CD14-positive monocyte (primary cell): ENCODE measurements around the gene SCG3. TPM values are rescaled to one million over a fixed set of nuclear protein-coding genes. Genes with fewer than 3 reads are reported as not detected.
A peak's percentile ranks its signal among the peaks of the same experiment; 100 is the strongest.

Source experiments
- DNase-seq, 3 donors: peaks; one replicate each; pipeline ENCODE4 v3.0.0-alpha.2; 2011 to 2022
- H2AFZ ChIP-seq: 2 replicates; pipeline ENCODE4 v1.6.0; 2012; ENCODE audit warnings: mild to moderate bottlenecking, low read depth, low read length, inconsistent platforms; ENCODE audit not compliant: insufficient read depth, poor library complexity, severe bottlenecking
- H3K27ac ChIP-seq, 2 donors: 1 replicate in 1 of 2; 2 replicates in 1 of 2; pipeline ENCODE4 v1.5.1; 2012 to 2013; ENCODE audit warnings: low read length in 2 of 2, control low read depth in 1 of 2, inconsistent platforms in 1 of 2, low read depth in 1 of 2, mild to moderate bottlenecking in 1 of 2
- H3K27me3 ChIP-seq, 2 donors: one replicate each; pipeline versions ENCODE4 v1.6.0 to v1.6.1; 2011 to 2013; ENCODE audit warnings: low read length in 2 of 2; ENCODE audit not compliant: control insufficient read depth in 2 of 2, insufficient read depth in 2 of 2
- H3K36me3 ChIP-seq, 2 donors: replicated peaks in 1 of 2; 1 replicate in 1 of 2; 2 replicates in 1 of 2; pipeline versions ENCODE4 v1.5.1 to v1.6.1; 2012 to 2013; ENCODE audit warnings: low read length in 2 of 2, control low read depth in 1 of 2, inconsistent platforms in 1 of 2, mild to moderate bottlenecking in 1 of 2; ENCODE audit not compliant: insufficient read depth in 2 of 2, control insufficient read depth in 1 of 2
- H3K4me1 ChIP-seq, 2 donors: 1 replicate in 1 of 2; 2 replicates in 1 of 2; pipeline versions ENCODE4 v1.5.1 to v1.6.1; 2012 to 2013; ENCODE audit warnings: low read length in 2 of 2, control low read depth in 1 of 2, inconsistent platforms in 1 of 2, mild to moderate bottlenecking in 1 of 2, moderate library complexity in 1 of 2; ENCODE audit not compliant: insufficient read depth in 2 of 2, control insufficient read depth in 1 of 2
- H3K4me2 ChIP-seq: replicated peaks from 2 replicates; pipeline ENCODE3; 2012; ENCODE audit warnings: low read length, moderate library complexity, mild to moderate bottlenecking; ENCODE audit not compliant: poor library complexity, severe bottlenecking; ENCODE audit errors: extremely low read depth
- H3K4me3 ChIP-seq, 3 experiments: fragments of 200-600 bp in 1 of 3; sonication (generic) in 1 of 3; replicated peaks in 1 of 3; 1 replicate in 2 of 3; 2 replicates in 1 of 3; pipeline ENCODE4 v1.5.1; 2011 to 2013; ENCODE audit warnings: low read length in 3 of 3, mild to moderate bottlenecking in 3 of 3, control low read depth in 2 of 3, low read depth in 2 of 3, inconsistent platforms in 1 of 3, moderate library complexity in 1 of 3
- H3K79me2 ChIP-seq: 2 replicates; pipeline ENCODE4 v1.6.0; 2012; ENCODE audit warnings: mild to moderate bottlenecking, control low read depth, inconsistent platforms, low read length, moderate library complexity; ENCODE audit not compliant: insufficient read depth
- H3K9ac ChIP-seq: 2 replicates; pipeline ENCODE4 v1.6.0; 2017; ENCODE audit warnings: low read length, mild to moderate bottlenecking; ENCODE audit not compliant: insufficient read depth, poor library complexity, severe bottlenecking
- H3K9me3 ChIP-seq, 2 donors: replicated peaks in 1 of 2; 1 replicate in 1 of 2; 2 replicates in 1 of 2; pipeline versions ENCODE4 v1.5.1 to v1.6.1; 2012 to 2013; ENCODE audit warnings: low read length in 2 of 2, control low read depth in 1 of 2; ENCODE audit not compliant: control insufficient read depth in 1 of 2, insufficient read depth in 1 of 2
- H4K20me1 ChIP-seq: 2 replicates; pipeline ENCODE4 v1.6.0; 2012; ENCODE audit warnings: mild to moderate bottlenecking, low read length, control low read depth, moderate library complexity; ENCODE audit not compliant: insufficient read depth
- H3K27ac Mint-ChIP-seq, 7 donors: one replicate each; pipeline ENCODE4 v1.8.0; 2020; ENCODE audit warnings: mild to moderate bottlenecking in 7 of 7, mixed read lengths in 7 of 7, moderate library complexity in 6 of 7, inconsistent platforms in 2 of 7
- H3K27me3 Mint-ChIP-seq, 3 donors: one replicate each; pipeline ENCODE4 v1.8.0; 2021 to 2022; ENCODE audit warnings: low read depth in 3 of 3, mild to moderate bottlenecking in 3 of 3, mixed read lengths in 3 of 3, moderate library complexity in 3 of 3, inconsistent platforms in 1 of 3
- H3K36me3 Mint-ChIP-seq, 2 donors: one replicate each; pipeline ENCODE4 v1.8.0; 2020; ENCODE audit warnings: mixed read lengths in 2 of 2, inconsistent platforms in 1 of 2, mild to moderate bottlenecking in 1 of 2
- H3K4me1 Mint-ChIP-seq: one replicate; pipeline ENCODE4 v1.8.0; 2020; ENCODE audit warnings: mild to moderate bottlenecking, mixed read lengths
- H3K4me3 Mint-ChIP-seq, 2 donors: one replicate each; pipeline ENCODE4 v1.8.0; 2020; ENCODE audit warnings: mild to moderate bottlenecking in 2 of 2, mixed read lengths in 2 of 2, moderate library complexity in 1 of 2
- H3K9me3 Mint-ChIP-seq, 7 donors: one replicate each; pipeline ENCODE4 v1.8.0; 2020 to 2022; ENCODE audit warnings: mixed read lengths in 7 of 7, mild to moderate bottlenecking in 6 of 7, moderate library complexity in 6 of 7, inconsistent platforms in 2 of 7
- WGBS: methylation state at CpG from one replicate; pipeline ENCODE4 v1.1.5; 2013; ENCODE audit warnings: missing lambda C conversion rate; ENCODE audit not compliant: insufficient coverage; 5-methylcytosine and 5-hydroxymethylcytosine counted together
- intact Hi-C, 2 donors: fragments of 100-400 bp; cut with micrococcal nuclease; formaldehyde crosslinking; loops; one replicate each; pipeline versions ENCODE4 v1.15.0 to v1.15.1; 2023
- polyA plus RNA-seq, 3 donors: library from polyadenylated mRNA; depleted of rRNA in 1 of 3; unstranded in 2 of 3; stranded (reverse) in 1 of 3; fragments of 300-500 nt in 2 of 3; fragments of >200 nt in 1 of 3; fragmentation: Illumina TruSeq in 2 of 3; gene quantifications; 1 replicate in 2 of 3; 2 replicates in 1 of 3; pipeline ENCODE4 v1.2.3, GENCODE V29; 2012 to 2021
- TF ChIP-seq, protein P1 (sequence below): fragments of 200-600 bp; IDR thresholded peaks from one replicate; pipeline ENCODE4 v1.8.0; 2022; ENCODE audit warnings: antibody characterized with exemption, mild to moderate bottlenecking

The SCG3 gene
- polyA plus RNA-seq, 3 donors = not detected

GRCh38 chr15:51737522-51738305, 56.4 kb downstream of the SCG3 start, which contains the start of gene LYSMD2:
Gene LYSMD2, minus strand, starts transcription at chr15:51737655. Its CDS starts 33 bp downstream, at chr15:51737622.
- peak within 1 kb of the TSS; percentile 91 for H3K4me2 ChIP-seq
- peak within 1 kb of the TSS; percentile 78 to 88 (median 78) for H3K4me3 ChIP-seq
- peaks cover 40 to 49% of the 10 kb centered on the region in 2 donors for H3K4me1 ChIP-seq
- H3K9me3 ChIP-seq = no peaks in the 10 kb centered on the region
- peak within 1 kb of the TSS; percentile 87 for H2AFZ ChIP-seq
- peak within 1 kb of the TSS; percentile 64 to 73 for H3K27ac ChIP-seq
- H3K36me3 ChIP-seq = no peaks in the 10 kb centered on the region
- H3K27me3 Mint-ChIP-seq = peaks cover 0 to 6% (median 2%) of the 10 kb centered on the region in 3 donors
- no peaks in the 10 kb centered on the region for H3K27me3 ChIP-seq
- H3K9ac ChIP-seq = peak within 1 kb of the TSS; percentile 73
- under 1% methylated on average over 65 of the region's 67 CpGs for WGBS
- DNase-seq = peak; percentile 35 to 60 (median 52)
- H3K4me3 Mint-ChIP-seq = peak within 1 kb of the TSS; percentile 87 to 95
- TF ChIP-seq, protein P1, sequence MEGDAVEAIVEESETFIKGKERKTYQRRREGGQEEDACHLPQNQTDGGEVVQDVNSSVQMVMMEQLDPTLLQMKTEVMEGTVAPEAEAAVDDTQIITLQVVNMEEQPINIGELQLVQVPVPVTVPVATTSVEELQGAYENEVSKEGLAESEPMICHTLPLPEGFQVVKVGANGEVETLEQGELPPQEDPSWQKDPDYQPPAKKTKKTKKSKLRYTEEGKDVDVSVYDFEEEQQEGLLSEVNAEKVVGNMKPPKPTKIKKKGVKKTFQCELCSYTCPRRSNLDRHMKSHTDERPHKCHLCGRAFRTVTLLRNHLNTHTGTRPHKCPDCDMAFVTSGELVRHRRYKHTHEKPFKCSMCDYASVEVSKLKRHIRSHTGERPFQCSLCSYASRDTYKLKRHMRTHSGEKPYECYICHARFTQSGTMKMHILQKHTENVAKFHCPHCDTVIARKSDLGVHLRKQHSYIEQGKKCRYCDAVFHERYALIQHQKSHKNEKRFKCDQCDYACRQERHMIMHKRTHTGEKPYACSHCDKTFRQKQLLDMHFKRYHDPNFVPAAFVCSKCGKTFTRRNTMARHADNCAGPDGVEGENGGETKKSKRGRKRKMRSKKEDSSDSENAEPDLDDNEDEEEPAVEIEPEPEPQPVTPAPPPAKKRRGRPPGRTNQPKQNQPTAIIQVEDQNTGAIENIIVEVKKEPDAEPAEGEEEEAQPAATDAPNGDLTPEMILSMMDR = no peak
- peaks cover 45% of the 10 kb centered on the region for H3K79me2 ChIP-seq
- H3K36me3 Mint-ChIP-seq = peaks cover 19 to 25% of the 10 kb centered on the region in 2 donors
- intact Hi-C loops = loop anchor here in 1 of 2 donors (10.0 kb wide), 1 partner anchor 113 kb away; the partner anchor contains the start of gene DMXL2
- no peaks in the 10 kb centered on the region for H4K20me1 ChIP-seq
- peaks cover 49% of the 10 kb centered on the region for H3K4me1 Mint-ChIP-seq
- no peaks in the 10 kb centered on the region for H3K9me3 Mint-ChIP-seq
- peak within 1 kb of the TSS; percentile 64 to 91 (median 86) for H3K27ac Mint-ChIP-seq

- Histone ChIP-seq H3K36me3 (no peaks in the 10 kb centered on the region), H3K9me3 (no peaks in the 10 kb centered on the region), H4K20me1 (no peaks in the 10 kb centered on the region), H3K27me3 (no peaks in the 10 kb centered on the region), H3K9ac (no peak overlapping the region), H2AFZ (no peak overlapping the region), H3K4me1 (peaks cover 34 to 41% of the 10 kb centered on the region in 2 donors), H3K79me2 (peaks cover 37% of the 10 kb centered on the region), H3K4me3 (no peak overlapping the region), H3K4me2 (peak overlapping the region; percentile 91), H3K27ac (no peak overlapping the region)
- intact Hi-C loops = loop anchor here in 1 of 2 donors (10.0 kb wide), 1 partner anchor 114 kb away; the partner anchor contains the start of gene DMXL2
- no CpG with 5 or more reads among the region's 2 CpGs for WGBS
- H3K36me3 Mint-ChIP-seq = peaks cover 11 to 17% of the 10 kb centered on the region in 2 donors
- DNase-seq = no peak
- no peaks in the 10 kb centered on the region for H3K9me3 Mint-ChIP-seq
- TF ChIP-seq, protein P1 = no peak
- peaks cover 41% of the 10 kb centered on the region for H3K4me1 Mint-ChIP-seq
- peak overlapping the region in 1 of 2 donors; percentile 89 for H3K4me3 Mint-ChIP-seq
- peaks cover 0 to 4% (median 2%) of the 10 kb centered on the region in 3 donors for H3K27me3 Mint-ChIP-seq
- peak overlapping the region in 4 of 7 donors; percentile 68 to 90 (median 71) for H3K27ac Mint-ChIP-seq
Observed at GRCh38 chr15:51738553-51738952, 57.2 kb downstream of the SCG3 start.
